Osteocyte (in vitro differentiated cells): ENCODE results near the gene PLCB2. TPM values are rescaled to one million over a fixed set of nuclear protein-coding genes. Genes with fewer than 3 reads are reported as not detected.

Source experiments
- DNase-seq: peaks from one replicate; pipeline ENCODE4 v3.0.0; 2021; ENCODE audit warnings: mixed read lengths; ENCODE audit not compliant: unreplicated experiment; ENCODE audit errors: extremely low spot score
- H3K27ac Mint-ChIP-seq: one replicate; pipeline ENCODE4 v1.8.0; 2021; ENCODE audit warnings: mild to moderate bottlenecking, mixed read lengths; ENCODE audit not compliant: unreplicated experiment
- H3K27me3 Mint-ChIP-seq: one replicate; pipeline ENCODE4 v1.8.0; 2021; ENCODE audit warnings: mixed read lengths; ENCODE audit not compliant: unreplicated experiment
- H3K36me3 Mint-ChIP-seq: one replicate; pipeline ENCODE4 v1.8.0; 2021; ENCODE audit warnings: mixed read lengths; ENCODE audit not compliant: unreplicated experiment
- H3K4me1 Mint-ChIP-seq: one replicate; pipeline ENCODE4 v1.8.0; 2021; ENCODE audit warnings: mixed read lengths; ENCODE audit not compliant: unreplicated experiment
- H3K4me3 Mint-ChIP-seq: one replicate; pipeline ENCODE4 v1.8.0; 2021; ENCODE audit warnings: mild to moderate bottlenecking, moderate library complexity, mixed read lengths; ENCODE audit not compliant: unreplicated experiment
- H3K9me3 Mint-ChIP-seq: one replicate; pipeline ENCODE4 v1.8.0; 2021; ENCODE audit warnings: mixed read lengths; ENCODE audit not compliant: unreplicated experiment
- CTCF ChIP-seq: fragments of 200-600 bp; sonication (generic); IDR thresholded peaks from 2 replicates; pipeline ENCODE4 v1.5.0; 2021; ENCODE audit warnings: antibody characterized with exemption, mild to moderate bottlenecking, moderate library complexity
- total RNA-seq: library from RNA; stranded (reverse); gene quantifications from 2 replicates; pipeline ENCODE4 v1.2.1, GENCODE V29; 2021

Gene PLCB2
- total RNA-seq, 1 donor from 2014 or later = 0.40 TPM

- no peak overlapping the region for H3K4me3 Mint-ChIP-seq
- H3K4me1 Mint-ChIP-seq = peaks cover 18% of the 10 kb centered on the region
- H3K27me3 Mint-ChIP-seq = no peaks in the 10 kb centered on the region
- no peak for DNase-seq
- H3K36me3 Mint-ChIP-seq = no peaks in the 10 kb centered on the region
- H3K9me3 Mint-ChIP-seq = no peaks in the 10 kb centered on the region
- TF ChIP-seq CTCF = no peak
- no peak overlapping the region for H3K27ac Mint-ChIP-seq
These were observed 43.2 kb downstream of the PLCB2 start for GRCh38 chr15:40264321-40265153.

- no peak for DNase-seq
- Mint-ChIP-seq H3K4me1 (peaks cover 28% of the 10 kb centered on the region), H3K27me3 (no peaks in the 10 kb centered on the region), H3K9me3 (no peaks in the 10 kb centered on the region), H3K36me3 (no peaks in the 10 kb centered on the region), H3K4me3 (no peak overlapping the region), H3K27ac (no peak overlapping the region)
- no peak for TF ChIP-seq CTCF
These were observed 44.5 kb downstream of the PLCB2 start for GRCh38 chr15:40263024-40263754.

DNA sequence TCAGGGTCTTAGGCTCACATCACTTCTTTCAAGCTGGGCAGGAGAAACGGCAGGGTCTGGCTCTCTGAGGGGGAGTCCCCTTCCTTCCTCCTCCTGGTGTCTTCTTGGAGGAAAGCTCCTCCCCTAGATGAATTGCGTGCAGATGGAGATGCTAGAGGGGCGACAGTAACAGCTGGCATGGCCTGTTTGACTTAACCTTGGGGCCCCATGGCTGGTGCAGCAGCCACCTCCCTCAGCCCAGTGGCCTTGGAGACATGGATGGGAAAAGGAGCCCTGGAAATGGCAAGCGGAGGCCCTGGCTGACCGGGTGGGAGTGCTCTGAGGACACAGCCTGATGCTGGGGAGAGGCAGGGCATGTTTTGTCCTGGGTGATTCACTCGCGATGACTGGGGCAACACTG is 48.7 kb downstream of the PLCB2 start:
- peaks cover 2% of the 10 kb centered on the region for H3K27me3 Mint-ChIP-seq
- peaks cover 26% of the 10 kb centered on the region for H3K4me1 Mint-ChIP-seq
- no peak for DNase-seq
- no peaks in the 10 kb centered on the region for H3K36me3 Mint-ChIP-seq
- H3K9me3 Mint-ChIP-seq = no peaks in the 10 kb centered on the region
- peak overlapping the region; percentile 81 for H3K27ac Mint-ChIP-seq
- TF ChIP-seq CTCF = no peak
- H3K4me3 Mint-ChIP-seq = no peak overlapping the region

- Mint-ChIP-seq H3K36me3 (no peaks in the 10 kb centered on the region), H3K9me3 (no peaks in the 10 kb centered on the region), H3K4me3 (no peak overlapping the region), H3K4me1 (peaks cover 29% of the 10 kb centered on the region), H3K27me3 (peaks cover 6% of the 10 kb centered on the region), H3K27ac (peak overlapping the region; percentile 81)
- DNase-seq = no peak
- no peak for TF ChIP-seq CTCF
These were observed 49.2 kb downstream of the PLCB2 start for GRCh38 chr15:40258544-40258943.
